Measurements from ENCODE around the gene SPOCD1. TPM values are rescaled to one million over a fixed set of nuclear protein-coding genes. Genes with fewer than 3 reads are reported as not detected.

SPOCD1 gene
- polyA plus RNA-seq, 2 of the 4 experiments (the other 2 are of a cell fraction): 0.98 to 4.8 TPM

DNA sequence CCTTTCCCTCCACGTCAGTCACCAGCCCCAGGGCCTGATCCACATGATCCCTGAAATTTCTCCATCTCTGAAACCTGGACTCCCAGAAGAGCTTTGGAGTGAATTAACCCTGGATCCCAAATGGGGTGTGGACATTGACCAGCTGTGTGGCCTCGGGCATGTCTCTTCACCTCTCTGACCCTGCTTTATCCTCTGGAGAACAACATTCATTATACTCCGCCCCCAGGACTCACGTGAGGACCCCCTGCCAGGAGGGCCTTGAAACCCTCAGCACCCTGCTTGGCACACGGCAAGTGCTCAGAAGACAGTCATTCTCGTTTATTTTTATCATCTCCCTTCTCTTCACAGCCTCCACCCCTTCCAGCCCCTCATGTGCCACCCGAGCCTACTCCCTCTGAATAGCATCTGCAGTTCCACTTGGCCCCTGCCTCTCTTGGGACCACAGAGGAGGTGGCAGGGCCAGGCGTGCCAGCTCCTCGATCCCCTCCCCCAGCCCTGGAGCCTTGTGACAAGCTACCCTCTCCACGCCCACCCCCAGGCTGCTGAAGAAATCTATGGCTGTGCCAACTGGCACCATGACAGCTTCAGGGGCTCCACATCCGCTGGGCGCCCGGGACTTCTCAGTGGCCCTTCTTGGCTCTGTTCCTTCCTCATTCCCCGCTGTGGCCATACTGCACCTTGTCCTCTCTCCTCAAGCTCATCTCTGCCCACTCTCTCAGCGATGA is 69.7 kb downstream of the SPOCD1 start (continued):
- TF ChIP-seq, protein P1, sequence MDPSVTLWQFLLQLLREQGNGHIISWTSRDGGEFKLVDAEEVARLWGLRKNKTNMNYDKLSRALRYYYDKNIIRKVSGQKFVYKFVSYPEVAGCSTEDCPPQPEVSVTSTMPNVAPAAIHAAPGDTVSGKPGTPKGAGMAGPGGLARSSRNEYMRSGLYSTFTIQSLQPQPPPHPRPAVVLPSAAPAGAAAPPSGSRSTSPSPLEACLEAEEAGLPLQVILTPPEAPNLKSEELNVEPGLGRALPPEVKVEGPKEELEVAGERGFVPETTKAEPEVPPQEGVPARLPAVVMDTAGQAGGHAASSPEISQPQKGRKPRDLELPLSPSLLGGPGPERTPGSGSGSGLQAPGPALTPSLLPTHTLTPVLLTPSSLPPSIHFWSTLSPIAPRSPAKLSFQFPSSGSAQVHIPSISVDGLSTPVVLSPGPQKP (IDR thresholded peaks at IDR 0.05; ENCODE audit: low read depth, low read length): no peak
- TF ChIP-seq GATA3 (IDR thresholded peaks at IDR 0.05; ENCODE audit: borderline replicate concordance): no peak
- no peak for TF ChIP-seq HDAC2 (IDR thresholded peaks at IDR 0.05)
- no peak for TF ChIP-seq SMC3 (IDR thresholded peaks at IDR 0.05)

- TF ChIP-seq, protein P2, sequence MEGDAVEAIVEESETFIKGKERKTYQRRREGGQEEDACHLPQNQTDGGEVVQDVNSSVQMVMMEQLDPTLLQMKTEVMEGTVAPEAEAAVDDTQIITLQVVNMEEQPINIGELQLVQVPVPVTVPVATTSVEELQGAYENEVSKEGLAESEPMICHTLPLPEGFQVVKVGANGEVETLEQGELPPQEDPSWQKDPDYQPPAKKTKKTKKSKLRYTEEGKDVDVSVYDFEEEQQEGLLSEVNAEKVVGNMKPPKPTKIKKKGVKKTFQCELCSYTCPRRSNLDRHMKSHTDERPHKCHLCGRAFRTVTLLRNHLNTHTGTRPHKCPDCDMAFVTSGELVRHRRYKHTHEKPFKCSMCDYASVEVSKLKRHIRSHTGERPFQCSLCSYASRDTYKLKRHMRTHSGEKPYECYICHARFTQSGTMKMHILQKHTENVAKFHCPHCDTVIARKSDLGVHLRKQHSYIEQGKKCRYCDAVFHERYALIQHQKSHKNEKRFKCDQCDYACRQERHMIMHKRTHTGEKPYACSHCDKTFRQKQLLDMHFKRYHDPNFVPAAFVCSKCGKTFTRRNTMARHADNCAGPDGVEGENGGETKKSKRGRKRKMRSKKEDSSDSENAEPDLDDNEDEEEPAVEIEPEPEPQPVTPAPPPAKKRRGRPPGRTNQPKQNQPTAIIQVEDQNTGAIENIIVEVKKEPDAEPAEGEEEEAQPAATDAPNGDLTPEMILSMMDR (IDR thresholded peaks at IDR 0.05): peak; percentile 42; the same call in 2 of the 3 replicates
- TF ChIP-seq RAD21 (conservative IDR thresholded peaks at IDR 0.05 in 1 of 2, IDR thresholded peaks at IDR 0.05 in 1 of 2) (peak; percentile 68 to 73), SMC3 (IDR thresholded peaks at IDR 0.05) (peak; percentile 73), USF2 (IDR thresholded peaks at IDR 0.05) (no peak), ZFP36 (IDR thresholded peaks at IDR 0.05; ENCODE audit: borderline replicate concordance, partially characterized antibody) (no peak), RNF2 (IDR thresholded peaks at IDR 0.05; ENCODE audit: borderline replicate concordance, low read depth) (no peak), REST (IDR thresholded peaks at IDR 0.05) (no peak)
- Histone ChIP-seq H3K9me3 (no peaks in the 10 kb centered on the region), H3K4me1 (peaks cover 5% of the 10 kb centered on the region; the same call in 1 of the 3 replicates), H3K27ac (peak overlapping the region in 1 of 2 experiments; percentile 21; a peak in 1 of 6 replicates), H3K4me3 (no peak overlapping the region), H3K4me2 (no peak overlapping the region)
- ChIA-PET POLR2A (interaction anchor here (0.8 to 1.6 kb wide), 8 partner anchors 17 to 100 kb away, joined by 3 to 8 read pairs (median 3); partner anchors contain the start of gene PEF1), CTCF (interaction anchor here (0.7 to 9.9 kb wide), 28 partner anchors 9 to 126 kb away, joined by 3 to 102 read pairs (median 5); partner anchors contain the start of genes ADGRB2 and PEF1)
- 40% methylated on average over 3 of the region's 4 CpGs for WGBS (ENCODE audit: missing lambda C conversion rate)
- ATAC-seq (peak; percentile 85 to 95; a peak in 5 of 6 replicates), FAIRE-seq (no peak), DNase-seq (ENCODE audit: low read depth in 1 of 2, low spot score in 1 of 2) (peak; percentile 54 to 77)
Observed at GRCh38 chr1:31745096-31745945, 70.5 kb downstream of the SPOCD1 start.
